Lower leg skin (tissue), 4 donors: ENCODE data around the gene SORBS2. TPM values are rescaled to one million over a fixed set of nuclear protein-coding genes. Genes with fewer than 3 reads are reported as not detected.
"Not testable (repeated sequence)": the region's sequence is repeated elsewhere in the genome, so short reads cannot be mapped to it uniquely, and the experiment has no call there.

Experiments
- DNase-seq, 2 donors: peaks; one replicate each; pipeline ENCODE4 v3.0.0-alpha.2; 2019; ENCODE audit warnings: low spot score in 2 of 2
- H3K4me3 ChIP-seq: fragments of 200-600 bp; sonication (generic); 2 replicates; pipeline ENCODE4 v1.5.1; 2017; ENCODE audit warnings: mild to moderate bottlenecking, low read depth; ENCODE audit not compliant: poor library complexity, severe bottlenecking
- POLR2A ChIP-seq, 2 donors: fragments of 450-650 bp; IDR thresholded peaks; one replicate each; pipeline ENCODE4 v1.6.1; 2016 to 2017; ENCODE audit warnings: antibody characterized with exemption in 2 of 2, mild to moderate bottlenecking in 1 of 2, moderate library complexity in 1 of 2
- WGBS, 2 donors: methylation state at CpG; one replicate each; pipeline ENCODE4 v1.1.5; 2018; 5-methylcytosine and 5-hydroxymethylcytosine counted together
- intact Hi-C: fragments of 100-400 bp; cut with DNase I; formaldehyde crosslinking; loops from one replicate; pipeline ENCODE4 v1.15.0; 2023; ENCODE audit warnings: low total_unique reads
- total RNA-seq, 4 donors: library from RNA; depleted of rRNA; stranded (reverse); fragments of >200 nt; gene quantifications; one replicate each; pipeline ENCODE4 v1.1.0, GENCODE V29; 2016
- TF ChIP-seq, protein P1 (sequence below), 3 donors: fragments of 450-650 bp; IDR thresholded peaks; one replicate each; pipeline ENCODE4 v1.5.1; 2016; ENCODE audit warnings: antibody characterized with exemption in 3 of 3, mild to moderate bottlenecking in 3 of 3, moderate library complexity in 2 of 3

Gene SORBS2
- total RNA-seq, 4 donors from 2014 or later, result 10.5 to 34.7 (median 20.6) TPM

- no peak for DNase-seq
- 87 to 92% methylated on average over 9 of the region's 9 CpGs for WGBS, 2 donors
- intact Hi-C loops, result no loop called here
- TF ChIP-seq, protein P1, sequence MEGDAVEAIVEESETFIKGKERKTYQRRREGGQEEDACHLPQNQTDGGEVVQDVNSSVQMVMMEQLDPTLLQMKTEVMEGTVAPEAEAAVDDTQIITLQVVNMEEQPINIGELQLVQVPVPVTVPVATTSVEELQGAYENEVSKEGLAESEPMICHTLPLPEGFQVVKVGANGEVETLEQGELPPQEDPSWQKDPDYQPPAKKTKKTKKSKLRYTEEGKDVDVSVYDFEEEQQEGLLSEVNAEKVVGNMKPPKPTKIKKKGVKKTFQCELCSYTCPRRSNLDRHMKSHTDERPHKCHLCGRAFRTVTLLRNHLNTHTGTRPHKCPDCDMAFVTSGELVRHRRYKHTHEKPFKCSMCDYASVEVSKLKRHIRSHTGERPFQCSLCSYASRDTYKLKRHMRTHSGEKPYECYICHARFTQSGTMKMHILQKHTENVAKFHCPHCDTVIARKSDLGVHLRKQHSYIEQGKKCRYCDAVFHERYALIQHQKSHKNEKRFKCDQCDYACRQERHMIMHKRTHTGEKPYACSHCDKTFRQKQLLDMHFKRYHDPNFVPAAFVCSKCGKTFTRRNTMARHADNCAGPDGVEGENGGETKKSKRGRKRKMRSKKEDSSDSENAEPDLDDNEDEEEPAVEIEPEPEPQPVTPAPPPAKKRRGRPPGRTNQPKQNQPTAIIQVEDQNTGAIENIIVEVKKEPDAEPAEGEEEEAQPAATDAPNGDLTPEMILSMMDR (IDR thresholded peaks at IDR 0.05), result no peak
- TF ChIP-seq POLR2A (IDR thresholded peaks at IDR 0.05), result no peak
- H3K4me3 ChIP-seq, result no peak overlapping the region
Measured at GRCh38 chr4:185717377-185717741, 94.6 kb downstream of the SORBS2 start.

DNA sequence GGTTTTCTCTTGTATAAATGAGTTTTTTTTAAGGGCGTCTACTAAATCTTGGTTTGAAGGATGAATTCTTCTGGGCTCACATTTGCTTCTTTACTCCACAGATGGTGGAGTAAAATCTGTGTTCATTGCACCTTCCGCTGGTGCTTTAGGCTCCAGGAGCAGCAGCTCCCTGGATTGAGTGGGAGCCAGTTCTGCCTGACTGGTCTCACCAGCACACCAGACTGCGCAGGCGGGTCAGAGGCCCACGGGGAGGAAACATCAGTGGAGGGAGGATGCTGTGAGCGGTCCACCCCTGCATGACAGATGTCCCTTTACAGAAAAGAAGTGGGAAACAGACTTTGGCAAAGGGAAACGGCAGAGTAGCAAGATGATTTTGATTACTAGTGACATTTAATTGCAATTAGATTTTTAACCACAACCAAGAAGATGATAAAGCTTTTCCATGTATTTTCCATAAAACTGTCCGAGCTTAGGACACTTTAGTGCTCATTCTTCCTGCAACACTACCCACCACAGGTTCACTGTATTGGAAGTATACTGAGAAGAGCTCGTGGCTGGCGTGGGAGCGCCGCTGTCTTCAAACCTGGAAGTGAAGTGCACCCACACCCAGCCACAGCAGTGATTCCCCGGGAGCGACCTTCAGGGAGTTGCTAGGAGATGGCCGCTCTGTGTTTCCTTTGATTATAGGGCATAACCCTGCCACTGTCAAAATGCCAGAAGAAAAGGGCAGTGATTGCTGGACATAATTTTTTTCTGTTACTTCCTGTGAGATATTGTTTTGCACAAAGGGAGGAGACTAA lies 95.2 kb downstream of the SORBS2 start:
- TF ChIP-seq POLR2A (IDR thresholded peaks at IDR 0.05), result no peak
- DNase-seq, result no peak
- WGBS, 2 donors, result 67 to 69% methylated on average over 15 of the region's 15 CpGs
- intact Hi-C loops, result no loop called here
- no peak overlapping the region for H3K4me3 ChIP-seq

GRCh38 chr4:185716141-185716551 lies 95.8 kb downstream of the SORBS2 start:
- intact Hi-C loops, result no loop called here
- TF ChIP-seq POLR2A (IDR thresholded peaks at IDR 0.05), result no peak
- TF ChIP-seq, protein P1 (IDR thresholded peaks at IDR 0.05), result no peak
- H3K4me3 ChIP-seq, result no peak overlapping the region
- no peak for DNase-seq
- WGBS, 2 donors, result 57% methylated on average over 9 of the region's 9 CpGs

GRCh38 chr4:185714524-185714923 lies 97.5 kb downstream of the SORBS2 start:
- DNase-seq, intact Hi-C loops, H3K4me3 ChIP-seq: not testable (repeated sequence)
- 87 to 92% methylated on average over 5 of the region's 5 CpGs for WGBS, 2 donors

- TF ChIP-seq, protein P1 (IDR thresholded peaks at IDR 0.05), result no peak
- no peak for TF ChIP-seq POLR2A (IDR thresholded peaks at IDR 0.05)
- no peak overlapping the region for H3K4me3 ChIP-seq
- 83 to 86% methylated on average over 1 of the region's 1 CpG for WGBS, 2 donors
- DNase-seq, result no peak
- intact Hi-C loops, result no loop called here
Measured at GRCh38 chr4:185713731-185714130, 98.3 kb downstream of the SORBS2 start.

- TF ChIP-seq, protein P1 (IDR thresholded peaks at IDR 0.05), result no peak
- TF ChIP-seq POLR2A (IDR thresholded peaks at IDR 0.05), result no peak
- no peak overlapping the region for H3K4me3 ChIP-seq
- WGBS, 2 donors, result 66 to 72% methylated on average over 5 of the region's 5 CpGs
- no peak for DNase-seq
- intact Hi-C loops, result no loop called here
Measured at GRCh38 chr4:185713272-185713671, 98.7 kb downstream of the SORBS2 start.
